HG03196 (cell line): ENCODE measurements around the gene HAUS1.
"Not testable (repeated sequence)": the region's sequence is repeated elsewhere in the genome, so short reads cannot be mapped to it uniquely, and the experiment has no call there.

Experiments
- ATAC-seq: cut with Tn5 transposase; IDR thresholded peaks from one replicate; pipeline ENCODE4 v1.9.1; 2021; ENCODE audit not compliant: unreplicated experiment

HAUS1 gene

DNA sequence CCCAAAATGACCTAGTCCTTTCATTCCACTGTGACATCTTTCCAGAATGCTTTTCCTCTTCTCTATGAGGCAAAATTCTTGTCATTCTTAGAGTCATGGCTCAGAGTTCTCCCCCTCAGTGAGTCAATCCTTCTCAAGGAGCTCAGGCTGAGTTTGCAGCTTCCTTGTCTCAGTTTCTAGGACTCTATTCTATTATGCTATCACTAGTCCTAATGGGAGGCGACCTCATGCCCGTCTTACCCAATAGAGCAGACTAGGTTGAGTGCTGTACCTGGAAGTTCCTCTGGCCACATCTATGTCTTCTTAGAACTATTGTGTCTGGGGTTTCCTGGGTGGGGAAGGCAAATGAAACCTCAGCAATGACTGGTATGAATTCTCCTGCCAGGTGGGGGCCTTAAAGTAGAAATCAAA lies 51.5 kb downstream of the HAUS1 start:
- no peak for ATAC-seq

GRCh38 chr18:46156124-46156745 lies 52.0 kb downstream of the HAUS1 start:
- no peak for ATAC-seq

GRCh38 chr18:46156843-46157242 lies 52.7 kb downstream of the HAUS1 start:
- no peak for ATAC-seq

DNA sequence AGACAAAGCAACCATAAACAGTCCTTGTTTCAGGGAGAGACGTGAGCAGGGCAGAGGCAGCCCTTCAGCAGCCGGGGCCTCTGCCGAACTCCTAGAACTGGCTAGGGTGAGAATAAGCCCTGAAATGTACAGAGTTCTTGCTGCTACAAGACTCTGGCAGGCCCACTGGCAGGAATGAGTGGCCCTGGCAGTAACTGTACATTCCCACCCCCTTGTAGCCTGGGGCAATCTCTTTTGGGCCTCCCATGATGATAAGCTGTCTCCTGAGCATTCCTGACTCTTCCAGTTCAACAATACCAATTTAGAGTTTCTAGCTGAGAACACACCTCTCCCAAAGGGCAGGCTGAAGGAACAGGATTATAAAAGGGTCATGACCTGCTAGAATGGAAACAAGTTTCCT lies 54.3 kb downstream of the HAUS1 start:
- ATAC-seq = no peak

- no peak for ATAC-seq
Observed at GRCh38 chr18:46160050-46160798, 56.0 kb downstream of the HAUS1 start.

DNA sequence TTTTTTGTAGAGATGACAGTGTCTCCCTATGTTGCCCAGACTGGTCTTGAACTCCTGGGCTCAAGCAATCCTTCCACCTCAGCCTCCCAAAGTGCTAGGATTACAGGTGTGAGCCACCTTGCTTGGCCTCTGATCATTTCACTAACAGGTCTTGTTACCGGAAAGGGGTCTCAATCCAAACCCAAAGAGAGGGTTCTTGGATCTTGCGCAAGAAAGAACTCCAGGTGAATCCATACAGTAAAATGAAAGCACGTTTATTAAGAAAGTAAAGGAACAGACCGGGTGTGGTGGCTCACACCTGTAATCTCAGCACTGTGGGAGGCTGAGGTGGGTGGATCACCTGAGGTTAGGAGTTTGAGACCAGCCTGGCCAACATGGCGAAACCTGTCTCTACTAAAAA lies 56.7 kb downstream of the HAUS1 start:
- not testable (repeated sequence) for ATAC-seq

- no peak for ATAC-seq
Observed at GRCh38 chr18:46161703-46162396, 57.7 kb downstream of the HAUS1 start.

DNA sequence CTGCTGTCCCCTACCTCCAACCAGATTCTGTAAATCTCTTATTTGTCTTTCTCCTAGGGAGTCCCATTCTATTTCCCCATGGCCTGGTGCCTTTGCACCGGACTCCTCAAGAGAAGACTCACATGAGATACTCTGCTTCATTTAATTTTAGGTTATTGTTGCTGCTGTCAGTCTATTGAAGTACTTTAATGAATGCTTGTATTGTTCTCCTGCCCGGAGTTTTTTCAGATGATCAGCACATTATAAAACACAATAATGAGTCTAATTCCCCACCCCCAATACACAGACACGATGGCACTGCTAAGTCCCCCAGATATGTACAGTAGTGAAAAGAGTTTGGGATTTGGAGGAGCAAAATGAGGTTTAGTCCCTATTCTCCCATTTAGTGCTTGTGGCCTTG lies 58.9 kb downstream of the HAUS1 start:
- ATAC-seq = no peak

DNA sequence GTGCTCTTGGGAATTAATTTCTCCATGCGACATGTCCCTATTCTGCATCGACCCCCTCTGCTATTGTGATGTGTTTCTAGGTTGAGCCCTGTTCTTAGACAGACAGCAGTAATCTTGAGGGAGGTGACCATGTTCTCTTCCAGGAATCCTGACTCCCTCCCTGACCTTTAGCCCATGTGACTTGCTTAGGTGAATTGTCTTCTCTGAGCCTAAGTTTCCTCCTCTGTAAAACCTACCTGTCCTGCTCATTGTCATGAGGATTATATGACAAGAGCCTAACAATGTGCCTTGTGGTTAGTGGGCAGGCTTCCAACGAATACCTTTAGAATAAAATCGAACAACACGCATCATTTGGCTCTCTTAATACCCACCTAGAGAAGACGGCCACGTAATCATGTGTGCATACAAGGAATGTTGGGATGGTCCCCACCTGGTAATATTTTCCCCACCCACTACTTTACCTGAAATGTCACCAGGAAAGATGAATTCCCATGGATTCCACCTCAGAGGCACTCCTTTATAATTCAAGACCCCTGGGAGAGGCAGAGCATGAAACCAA lies 59.8 kb downstream of the HAUS1 start:
- no peak for ATAC-seq

GRCh38 chr18:46164502-46164901 lies 60.3 kb downstream of the HAUS1 start:
- ATAC-seq = not testable (repeated sequence)

GRCh38 chr18:46164920-46165319 lies 60.7 kb downstream of the HAUS1 start:
- ATAC-seq = no peak

DNA sequence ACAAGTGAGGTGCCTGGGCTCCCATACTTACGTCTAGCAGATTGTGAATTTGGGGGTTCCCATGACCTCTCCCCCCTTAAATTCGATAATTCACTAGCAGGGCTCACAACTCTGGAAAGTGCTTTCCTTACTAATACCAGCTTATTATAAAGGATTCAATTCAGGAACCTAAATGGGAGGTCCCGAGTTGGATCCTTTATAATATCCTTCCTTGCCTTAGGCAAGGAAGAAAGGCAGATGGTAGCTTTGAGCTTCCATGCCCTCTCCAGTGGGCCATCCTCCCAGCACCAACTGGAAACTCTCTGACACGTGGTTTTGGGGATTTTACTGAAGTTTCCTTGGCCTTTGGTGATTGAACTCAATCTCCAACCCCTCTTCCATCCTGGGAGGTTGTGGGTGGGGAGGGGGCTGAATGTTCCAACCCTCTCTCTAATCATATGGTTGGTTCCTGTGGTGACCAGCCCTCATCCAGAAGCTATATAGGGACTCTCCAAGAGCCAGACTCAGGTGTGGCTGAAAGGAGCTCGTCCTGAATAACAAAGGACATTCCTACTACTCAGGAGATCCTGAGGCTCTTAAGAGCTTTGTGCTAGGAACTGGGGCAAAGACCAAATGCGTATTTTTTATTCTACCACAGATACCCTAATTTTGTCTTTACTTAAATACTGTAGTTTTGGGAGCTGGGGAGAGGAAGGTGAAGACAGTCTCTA lies 62.2 kb downstream of the HAUS1 start:
- no peak for ATAC-seq

DNA sequence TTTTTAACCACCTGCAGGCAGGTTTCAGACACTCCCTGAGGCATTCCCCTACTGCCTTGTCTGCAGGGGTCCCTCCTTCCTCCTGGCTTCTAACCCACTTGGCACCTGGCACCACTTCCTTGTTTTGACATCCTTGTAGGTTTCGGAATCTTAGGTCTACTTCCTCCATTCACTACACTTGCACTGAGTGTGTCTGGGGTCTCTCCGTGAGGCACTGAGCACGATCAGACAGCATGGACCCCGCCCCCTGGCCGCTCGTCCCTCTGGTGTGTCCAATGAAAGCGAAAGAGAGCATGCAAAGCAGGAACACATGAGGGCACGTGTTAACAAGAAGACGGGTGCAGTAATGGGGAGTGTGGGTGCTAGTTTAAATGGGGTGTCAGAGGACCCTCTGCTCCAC lies 63.8 kb downstream of the HAUS1 start:
- ATAC-seq = peak; percentile 84

DNA sequence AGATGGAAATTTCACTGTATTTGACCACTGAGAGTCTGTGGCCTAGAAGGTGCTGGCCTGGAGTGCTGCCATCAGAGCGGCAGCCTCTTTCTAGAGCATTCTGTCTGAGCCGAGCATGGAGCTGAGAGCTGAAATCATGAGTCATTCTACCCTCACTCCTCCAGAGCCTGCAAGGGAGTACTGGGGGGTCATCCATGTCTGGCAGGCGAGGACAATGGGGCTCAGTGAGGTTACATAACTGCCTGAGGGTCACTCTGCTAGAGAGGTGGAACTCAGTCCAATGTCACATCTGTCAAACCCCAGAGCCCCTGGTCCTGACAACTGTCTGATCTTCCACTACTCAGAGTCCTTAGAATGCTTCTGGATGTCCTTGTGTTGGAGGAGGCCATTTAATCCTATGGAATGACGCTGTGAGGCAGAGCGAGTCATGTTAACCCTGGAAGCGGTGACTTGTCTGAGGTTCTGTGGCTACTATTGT lies 65.3 kb downstream of the HAUS1 start:
- ATAC-seq = no peak

DNA sequence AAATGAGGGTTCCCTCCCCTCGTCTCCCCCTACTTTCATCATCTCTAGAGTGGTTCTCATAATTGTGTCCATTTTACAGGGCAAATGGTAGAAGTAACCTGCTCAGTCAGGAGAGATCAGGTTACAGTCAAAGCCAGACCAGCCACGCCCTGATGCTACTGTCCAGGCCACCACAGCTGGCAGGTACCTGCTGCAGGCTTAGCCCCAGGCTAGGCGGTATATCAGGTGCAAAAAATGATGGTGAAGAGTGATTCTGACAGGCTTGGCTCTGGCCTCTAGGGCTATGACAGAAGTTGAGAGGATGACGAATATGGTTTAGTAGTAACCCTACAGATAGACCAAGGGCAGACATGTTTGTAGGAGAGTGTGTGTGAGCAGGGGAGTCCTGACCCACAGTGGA lies 67.1 kb downstream of the HAUS1 start:
- ATAC-seq = no peak

DNA sequence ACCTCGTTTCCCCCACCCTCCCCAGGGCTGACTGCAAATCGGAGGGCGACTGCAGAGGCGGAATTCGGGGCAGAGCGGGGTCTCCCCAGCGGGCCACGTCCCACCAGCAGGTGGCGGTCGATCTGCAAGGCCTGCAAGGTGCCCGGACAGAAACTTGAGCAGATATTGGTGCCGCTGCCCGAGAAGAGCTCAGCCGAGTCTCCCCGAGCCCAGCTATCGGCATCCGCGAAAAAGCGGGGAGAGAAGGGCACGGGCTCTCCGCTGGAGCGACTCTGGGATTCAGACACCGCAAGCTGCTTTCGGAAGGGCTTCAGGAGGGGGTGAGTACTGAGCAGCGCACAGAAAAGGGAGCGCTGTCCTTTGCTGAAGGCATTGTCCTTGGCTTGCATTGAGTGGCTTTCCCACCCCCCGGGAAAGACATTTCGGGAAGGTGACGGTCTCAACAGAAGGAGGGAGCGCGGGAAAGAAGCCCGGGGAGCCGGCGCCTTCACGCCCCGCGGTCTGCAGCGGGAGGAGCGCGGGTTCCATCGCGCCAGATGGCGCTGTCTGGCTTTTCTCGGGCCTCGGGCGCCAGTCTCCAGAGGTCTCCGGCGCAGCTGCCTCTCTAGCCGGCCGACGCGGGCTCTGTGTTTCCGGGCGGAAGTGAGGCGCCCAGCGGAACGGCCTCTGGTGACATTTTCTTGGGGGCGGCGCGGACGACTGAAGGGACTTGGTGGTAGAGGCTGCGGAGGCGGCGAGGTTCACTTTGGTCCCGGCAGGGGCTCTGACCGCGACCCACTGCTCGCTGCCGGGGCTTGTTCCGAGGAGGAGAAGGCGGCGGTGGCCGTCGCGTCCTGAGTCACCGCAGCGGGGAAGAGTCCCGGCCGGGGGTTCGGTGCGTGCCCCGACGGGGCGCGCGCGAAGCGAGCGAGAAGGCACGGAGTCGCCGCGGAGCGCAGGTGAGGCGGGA lies 69.5 kb downstream of the HAUS1 start:
- peak; percentile 85 for ATAC-seq

DNA sequence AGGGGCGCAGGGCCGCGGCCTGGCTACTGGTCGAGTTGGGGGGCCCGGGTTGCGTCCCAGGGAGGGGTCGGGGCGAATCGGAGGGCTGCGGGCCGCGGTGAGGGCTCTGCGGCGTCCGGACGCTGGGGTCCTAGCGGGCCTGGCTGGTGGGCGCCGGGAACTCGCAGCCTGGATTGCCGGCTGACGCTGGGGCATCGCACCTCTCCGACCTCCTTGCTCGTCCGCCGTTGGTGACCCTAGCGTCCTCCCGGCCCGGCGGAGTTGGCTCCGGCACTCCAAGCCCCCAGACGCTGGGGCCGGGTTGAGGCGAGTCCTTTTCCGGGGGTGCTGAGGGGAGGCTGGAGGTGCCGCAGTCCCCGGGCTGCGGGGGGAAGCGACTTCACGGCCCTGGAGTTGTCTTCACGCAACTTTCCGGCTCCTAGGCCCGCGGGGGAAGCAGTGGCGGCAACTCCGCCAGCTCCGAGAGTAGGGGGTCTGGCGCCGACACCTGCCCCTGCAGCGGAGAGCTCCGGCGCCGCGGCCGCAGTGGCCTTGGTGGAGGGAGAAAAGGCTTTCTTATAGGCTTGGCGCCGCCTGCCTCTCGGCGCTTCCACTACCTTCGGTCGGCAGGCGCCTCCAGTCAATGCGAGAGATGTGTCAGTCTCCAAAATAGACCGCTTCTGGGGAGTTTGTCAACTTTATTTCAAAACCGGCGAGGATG lies 70.3 kb downstream of the HAUS1 start:
- peak; percentile 18 for ATAC-seq

- ATAC-seq = no peak
Observed at GRCh38 chr18:46176001-46176400, 71.8 kb downstream of the HAUS1 start.
